GM12892 (cell line): Measurements from ENCODE around the gene OVOL3.

Experiments
- DNase-seq: peaks from one replicate; pipeline ENCODE4 v3.0.0; 2011; ENCODE audit not compliant: insufficient read length
- FAIRE-seq: peaks from 2 replicates; lab custom pipeline; 2011; peaks lifted over from hg19 to GRCh38; lab: Jason Lieb, UNC
- POLR2A ChIP-seq: IDR thresholded peaks from 2 replicates; pipeline ENCODE4 v1.6.1; 2011; ENCODE audit warnings: low read depth, low read length, control low read depth
- POLR2AphosphoS5 ChIP-seq: IDR thresholded peaks from 2 replicates; pipeline ENCODE4 v1.6.1; 2011; ENCODE audit warnings: low read depth, low read length, control low read depth
- TAF1 ChIP-seq: IDR thresholded peaks from 2 replicates; pipeline ENCODE4 v1.6.1; 2011; ENCODE audit warnings: low read depth, mild to moderate bottlenecking, control low read depth, low read length, borderline replicate concordance

The OVOL3 gene

DNA sequence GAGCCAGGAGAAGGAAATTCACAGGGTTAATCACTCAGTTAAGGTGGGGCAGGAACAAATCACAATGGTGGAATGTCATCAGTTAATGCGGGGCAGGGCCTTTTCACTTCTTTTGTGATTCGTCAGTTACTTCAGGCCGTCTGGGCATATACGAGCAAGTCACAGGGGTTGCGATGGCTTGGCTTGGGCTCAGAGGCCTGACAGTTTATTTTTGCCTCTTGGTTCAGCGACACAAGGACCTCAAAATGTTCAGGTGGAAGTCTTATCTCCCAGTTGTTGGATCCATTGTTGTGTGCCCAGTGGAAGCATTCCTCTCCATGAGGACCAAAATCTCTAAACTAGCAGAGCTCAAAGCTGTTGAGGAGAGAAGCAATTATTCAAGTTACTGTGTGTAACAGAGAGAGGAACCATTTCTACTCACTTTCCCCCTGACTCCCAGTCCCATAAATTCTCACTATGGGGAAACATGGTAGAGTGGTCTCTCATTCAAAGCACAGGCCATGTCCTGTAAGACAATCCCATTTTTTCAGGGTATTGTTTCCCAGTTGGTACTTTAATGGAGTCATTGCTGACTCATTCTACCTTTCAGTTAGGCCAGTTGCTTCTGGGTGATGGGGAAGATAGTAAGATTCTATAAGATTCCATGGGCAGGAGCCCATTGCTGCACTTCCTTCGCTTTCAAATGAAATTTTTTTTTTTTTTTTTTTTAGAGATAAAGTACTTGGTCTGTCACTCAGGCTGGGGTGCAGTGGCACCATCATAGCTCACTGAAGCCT, 50.1 kb downstream of the OVOL3 start:
- TF ChIP-seq TAF1 (no peak), POLR2AphosphoS5 (no peak), POLR2A (no peak)
- FAIRE-seq, result no peak
- DNase-seq, result no peak
